MM.1S (cell line): Measurements from ENCODE around the gene SGCD.

ENCODE experiments used
- DNase-seq: peaks from one replicate; pipeline ENCODE4 v3.0.0-alpha.2; 2015
- H2AFZ ChIP-seq: fragments of 300-600 bp; sonication (generic); 2 replicates; pipeline ENCODE4 v1.6.0; 2016; ENCODE audit warnings: antibody characterized with exemption, low read length
- H3F3A ChIP-seq: fragments of 300-600 bp; sonication (generic); 2 replicates; pipeline ENCODE4 v1.6.1; 2016; ENCODE audit warnings: mild to moderate bottlenecking, antibody characterized with exemption, low read length, moderate library complexity, mixed read lengths; ENCODE audit not compliant: insufficient read depth
- H3K27ac ChIP-seq: fragments of 300-600 bp; sonication (generic); 2 replicates; pipeline ENCODE4 v1.5.1; 2016; ENCODE audit warnings: mild to moderate bottlenecking, low read length
- H3K27me3 ChIP-seq: fragments of 300-600 bp; sonication (generic); replicated peaks from 2 replicates; pipeline ENCODE4 v1.6.0; 2016; ENCODE audit warnings: low read length; ENCODE audit not compliant: insufficient read depth
- H3K36me3 ChIP-seq: fragments of 300-600 bp; sonication (generic); replicated peaks from 2 replicates; pipeline ENCODE4 v1.6.1; 2016; ENCODE audit warnings: mild to moderate bottlenecking, low read length, mixed read lengths; ENCODE audit not compliant: insufficient read depth
- H3K4me1 ChIP-seq: fragments of 300-600 bp; sonication (generic); 2 replicates; pipeline ENCODE4 v1.6.1; 2016; ENCODE audit warnings: low read length, mixed read lengths
- H3K4me2 ChIP-seq: fragments of 300-600 bp; sonication (generic); 2 replicates; pipeline ENCODE4 v1.6.0; 2016; ENCODE audit warnings: low read depth, low read length
- H3K4me3 ChIP-seq: fragments of 300-600 bp; sonication (generic); 2 replicates; pipeline ENCODE4 v1.5.1; 2016; ENCODE audit warnings: low read length, mixed read lengths
- H3K79me2 ChIP-seq: fragments of 300-600 bp; sonication (generic); 2 replicates; pipeline ENCODE4 v1.6.1; 2016; ENCODE audit warnings: mixed run types, low read length, mixed read lengths
- H3K9ac ChIP-seq: fragments of 300-600 bp; sonication (generic); 2 replicates; pipeline ENCODE4 v1.6.1; 2016; ENCODE audit warnings: low read length, mixed read lengths
- H3K9me2 ChIP-seq: fragments of 300-600 bp; sonication (generic); replicated peaks from 2 replicates; pipeline ENCODE4 v1.6.1; 2016; ENCODE audit warnings: mild to moderate bottlenecking, low read length, mixed read lengths; ENCODE audit not compliant: insufficient read depth
- H3K9me3 ChIP-seq: fragments of 300-600 bp; sonication (generic); replicated peaks from 2 replicates; pipeline ENCODE4 v1.6.1; 2016; ENCODE audit warnings: mild to moderate bottlenecking, low read length, mixed read lengths; ENCODE audit not compliant: insufficient read depth
- H4K20me1 ChIP-seq: fragments of 300-600 bp; sonication (generic); 2 replicates; pipeline ENCODE4 v1.6.1; 2016; ENCODE audit warnings: mild to moderate bottlenecking, low read length, moderate library complexity, mixed read lengths; ENCODE audit not compliant: insufficient read depth
- CTCF ChIP-seq: fragments of 300-600 bp; sonication (generic); IDR thresholded peaks from 2 replicates; pipeline ENCODE4 v1.5.1; 2016; ENCODE audit warnings: antibody characterized with exemption, low read length, mixed read lengths
- EZH2 ChIP-seq: fragments of 300-600 bp; sonication (generic); optimal IDR thresholded peaks from 2 replicates; pipeline ENCODE3; 2017; ENCODE audit warnings: low read depth, mild to moderate bottlenecking, antibody characterized with exemption, low read length, mixed read lengths
- EZH2phosphoT487 ChIP-seq: fragments of 300-600 bp; sonication (generic); IDR thresholded peaks from 2 replicates; pipeline ENCODE4 v1.6.1; 2018; ENCODE audit warnings: antibody characterized with exemption, low read length

The SGCD gene

GRCh38 chr5:156707750-156708149, 380.8 kb downstream of the SGCD start:
- no peak for DNase-seq
- H3K36me3 ChIP-seq: no peaks in the 10 kb centered on the region
- H3K4me2 ChIP-seq: no peak overlapping the region
- H3K27me3 ChIP-seq: no peaks in the 10 kb centered on the region
- H3K9me3 ChIP-seq: no peaks in the 10 kb centered on the region
- H3K9ac ChIP-seq: no peak overlapping the region
- H3K4me3 ChIP-seq: no peak overlapping the region
- TF ChIP-seq EZH2phosphoT487 (no peak), CTCF (no peak), EZH2 (no peak)
- H3F3A ChIP-seq: no peaks in the 10 kb centered on the region
- H3K27ac ChIP-seq: no peak overlapping the region
- no peak overlapping the region for H2AFZ ChIP-seq
- no peaks in the 10 kb centered on the region for H3K79me2 ChIP-seq
- no peaks in the 10 kb centered on the region for H3K4me1 ChIP-seq
- no peaks in the 10 kb centered on the region for H4K20me1 ChIP-seq
- H3K9me2 ChIP-seq: no peaks in the 10 kb centered on the region

- Histone ChIP-seq H3F3A (no peaks in the 10 kb centered on the region), H3K9ac (no peak overlapping the region), H3K4me1 (no peaks in the 10 kb centered on the region), H3K79me2 (no peaks in the 10 kb centered on the region), H3K27ac (no peak overlapping the region), H3K4me3 (no peak overlapping the region), H3K9me3 (no peaks in the 10 kb centered on the region), H4K20me1 (no peaks in the 10 kb centered on the region), H3K27me3 (no peaks in the 10 kb centered on the region), H3K4me2 (no peak overlapping the region), H2AFZ (no peak overlapping the region), H3K9me2 (no peaks in the 10 kb centered on the region), H3K36me3 (no peaks in the 10 kb centered on the region)
- TF ChIP-seq EZH2phosphoT487 (no peak), EZH2 (no peak), CTCF (no peak)
- DNase-seq: no peak
Measured at GRCh38 chr5:156715287-156715686, 388.3 kb downstream of the SGCD start.

- Histone ChIP-seq H3K27ac (no peak overlapping the region), H3K4me1 (no peaks in the 10 kb centered on the region), H3F3A (no peaks in the 10 kb centered on the region), H3K9me3 (no peaks in the 10 kb centered on the region), H3K9me2 (no peaks in the 10 kb centered on the region), H3K4me2 (no peak overlapping the region), H3K4me3 (no peak overlapping the region), H3K36me3 (no peaks in the 10 kb centered on the region), H3K9ac (no peak overlapping the region), H2AFZ (no peak overlapping the region), H4K20me1 (no peaks in the 10 kb centered on the region), H3K27me3 (no peaks in the 10 kb centered on the region), H3K79me2 (no peaks in the 10 kb centered on the region)
- no peak for DNase-seq
- no peak for TF ChIP-seq EZH2
- TF ChIP-seq CTCF: no peak
- TF ChIP-seq EZH2phosphoT487: no peak
Measured at GRCh38 chr5:156716591-156717380, 389.8 kb downstream of the SGCD start.
